Fibroblast of lung (primary cell): ENCODE data around the gene PDCD7.

Experiments
- CTCF ChIP-seq, 2 donors: IDR thresholded peaks in 1 of 2; conservative IDR thresholded peaks in 1 of 2; 1 replicate in 1 of 2; 2 replicates in 1 of 2; pipeline ENCODE4 v1.5.1; 2011 to 2012; ENCODE audit warnings: low read length in 2 of 2, control low read depth in 1 of 2, inconsistent platforms in 1 of 2, low read depth in 1 of 2, mild to moderate bottlenecking in 1 of 2
- EZH2 ChIP-seq: IDR thresholded peaks from 2 replicates; pipeline ENCODE4 v1.5.1; 2012; ENCODE audit warnings: low read length, control low read depth, mild to moderate bottlenecking; ENCODE audit errors: missing control alignments

- no peak for TF ChIP-seq EZH2
- no peak for TF ChIP-seq CTCF (conservative IDR thresholded peaks at IDR 0.05 in 1 of 2, IDR thresholded peaks at IDR 0.05 in 1 of 2; ENCODE audit: low read depth in 1 of 2, low read length in 2 of 2)
Measured at GRCh38 chr15:65175511-65175910, 41.9 kb upstream of the PDCD7 start.
